Right lobe of liver (tissue), 6 donors: Measurements from ENCODE around the gene MMADHC. TPM values are rescaled to one million over a fixed set of nuclear protein-coding genes. Genes with fewer than 3 reads are reported as not detected.

Experiments
- ATAC-seq, 4 donors: fragments of 200-7000 bp; cut with Tn5 transposase; one replicate each; pipeline ENCODE4 v1.9.1; 2020; ENCODE audit warnings: mild to moderate bottlenecking in 4 of 4, moderate library complexity in 4 of 4
- DNase-seq, 3 donors: peaks; one replicate each; pipeline ENCODE4 v3.0.0-alpha.2; 2020
- H3K27ac ChIP-seq, 3 donors: fragments of 200-600 bp; one replicate each; pipeline ENCODE4 v1.8.0; 2022
- H3K27me3 ChIP-seq, 2 donors: fragments of 200-600 bp; one replicate each; pipeline ENCODE4 v1.8.0; 2022
- H3K36me3 ChIP-seq, 4 donors: fragments of 200-600 bp; sonication (generic) in 1 of 4; one replicate each; pipeline versions ENCODE4 v1.5.1 to v1.8.0; 2017 to 2022; ENCODE audit warnings: control low read depth in 1 of 4
- H3K4me1 ChIP-seq, 4 donors: fragments of 200-600 bp; sonication (generic) in 1 of 4; one replicate each; pipeline versions ENCODE4 v1.5.1 to v1.8.0; 2017 to 2022; ENCODE audit warnings: control low read depth in 1 of 4
- H3K4me3 ChIP-seq, 3 donors: fragments of 200-600 bp; one replicate each; pipeline ENCODE4 v1.8.0; 2022
- H3K9me3 ChIP-seq, 4 donors: fragments of 200-600 bp; sonication (generic) in 1 of 4; one replicate each; pipeline versions ENCODE4 v1.5.1 to v1.8.0; 2017 to 2022; ENCODE audit warnings: control low read depth in 1 of 4
- POLR2A ChIP-seq: fragments of 450-650 bp; IDR thresholded peaks from one replicate; pipeline ENCODE4 v1.6.1; 2017; ENCODE audit warnings: antibody characterized with exemption, mild to moderate bottlenecking
- WGBS: methylation state at CpG from one replicate; pipeline ENCODE4 v1.1.6; 2018; ENCODE audit warnings: low coverage, low lambda C conversion rate; ENCODE audit not compliant: insufficient coverage; ENCODE audit errors: missing lambda C conversion rate; 5-methylcytosine and 5-hydroxymethylcytosine counted together
- intact Hi-C, 2 donors: fragments of 100-400 bp; cut with DNase I; formaldehyde crosslinking; loops; one replicate each; pipeline versions ENCODE4 v1.11.2 to v1.14.1; 2022
- total RNA-seq, 6 experiments: library from RNA; depleted of rRNA in 2 of 6; stranded (reverse); fragments of >200 nt in 2 of 6; fragmentation: NEBNext Ultra II Directional in 3 of 6; extraction: Animal tissue kit (Norgen Biotek cat#: 25700) in 3 of 6; gene quantifications; one replicate each; pipeline versions ENCODE4 v1.1.0 to v1.2.4, GENCODE V29; 2016 to 2023
- TF ChIP-seq, protein P1 (sequence below), 4 donors: fragments of 200-600 bp in 3 of 4; fragments of 450-650 bp in 1 of 4; IDR thresholded peaks; one replicate each; pipeline versions ENCODE4 v1.5.1 to v1.8.0; 2016 to 2022; ENCODE audit warnings: antibody characterized with exemption in 4 of 4, mild to moderate bottlenecking in 2 of 4
- donor health status: DM: no; HTN: yes; CAD: no.
- donor health status: DM: no; HTN: no; CAD: no.
- donor health status: DM: no; HTN: no; CAD: no.
- donor health status: DM: no; HTN: yes; CAD: no.
- donor health status: DM: no; HTN: yes; CAD: no.

MMADHC gene
- total RNA-seq, 6 experiments from 2014 or later: 59.9 to 84.9 (median 66.2) TPM

DNA sequence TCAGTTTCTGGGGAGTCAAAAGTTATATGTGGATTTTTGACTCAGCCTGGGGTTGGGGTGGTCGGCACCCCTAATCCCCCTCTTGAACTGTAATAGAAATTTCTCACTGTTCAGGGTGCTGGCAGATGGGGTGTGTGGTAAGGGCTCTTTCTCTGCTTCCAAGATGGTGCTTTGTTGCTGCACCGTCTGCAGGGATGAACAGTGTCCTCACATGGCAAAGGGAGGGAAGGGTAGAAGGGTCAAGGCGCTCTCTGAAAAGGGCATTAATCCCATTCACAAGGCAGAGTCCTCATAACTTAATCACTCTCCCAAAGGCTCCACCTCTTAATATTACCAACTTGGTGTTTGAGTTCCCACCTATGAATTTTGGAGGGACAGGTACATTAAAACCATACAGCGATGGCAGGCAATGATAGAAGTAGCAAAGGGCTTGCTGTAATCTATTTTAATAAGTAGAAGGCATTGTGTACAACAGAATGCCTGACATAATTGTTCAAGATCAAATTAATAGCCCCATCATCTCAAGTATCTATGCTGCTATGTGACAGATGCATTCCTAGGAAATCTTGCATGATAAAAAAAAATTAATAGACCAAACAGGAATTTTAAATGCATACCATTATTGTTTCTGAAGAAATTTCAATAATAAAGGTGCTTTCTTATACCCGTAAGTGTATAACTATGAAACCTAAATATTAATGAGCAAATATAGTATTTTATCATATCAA, 28.1 kb downstream of the MMADHC start:
- Histone ChIP-seq H3K4me1 (peaks cover 0 to 4% (median 0%) of the 10 kb centered on the region in 4 donors), H3K36me3 (no peaks in the 10 kb centered on the region), H3K4me3 (no peak overlapping the region), H3K27me3 (no peaks in the 10 kb centered on the region), H3K9me3 (no peaks in the 10 kb centered on the region), H3K27ac (no peak overlapping the region)
- 82% methylated on average over 5 of the region's 5 CpGs for WGBS
- DNase-seq (no peak), ATAC-seq (no peak)
- no peak for TF ChIP-seq POLR2A
- TF ChIP-seq, protein P1, sequence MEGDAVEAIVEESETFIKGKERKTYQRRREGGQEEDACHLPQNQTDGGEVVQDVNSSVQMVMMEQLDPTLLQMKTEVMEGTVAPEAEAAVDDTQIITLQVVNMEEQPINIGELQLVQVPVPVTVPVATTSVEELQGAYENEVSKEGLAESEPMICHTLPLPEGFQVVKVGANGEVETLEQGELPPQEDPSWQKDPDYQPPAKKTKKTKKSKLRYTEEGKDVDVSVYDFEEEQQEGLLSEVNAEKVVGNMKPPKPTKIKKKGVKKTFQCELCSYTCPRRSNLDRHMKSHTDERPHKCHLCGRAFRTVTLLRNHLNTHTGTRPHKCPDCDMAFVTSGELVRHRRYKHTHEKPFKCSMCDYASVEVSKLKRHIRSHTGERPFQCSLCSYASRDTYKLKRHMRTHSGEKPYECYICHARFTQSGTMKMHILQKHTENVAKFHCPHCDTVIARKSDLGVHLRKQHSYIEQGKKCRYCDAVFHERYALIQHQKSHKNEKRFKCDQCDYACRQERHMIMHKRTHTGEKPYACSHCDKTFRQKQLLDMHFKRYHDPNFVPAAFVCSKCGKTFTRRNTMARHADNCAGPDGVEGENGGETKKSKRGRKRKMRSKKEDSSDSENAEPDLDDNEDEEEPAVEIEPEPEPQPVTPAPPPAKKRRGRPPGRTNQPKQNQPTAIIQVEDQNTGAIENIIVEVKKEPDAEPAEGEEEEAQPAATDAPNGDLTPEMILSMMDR (IDR thresholded peaks at IDR 0.05): no peak
- intact Hi-C loops: loop anchor here in 1 of 2 donors (10.0 kb wide), 1 partner anchor 545 kb away; no protein-coding TSS in a partner anchor

DNA sequence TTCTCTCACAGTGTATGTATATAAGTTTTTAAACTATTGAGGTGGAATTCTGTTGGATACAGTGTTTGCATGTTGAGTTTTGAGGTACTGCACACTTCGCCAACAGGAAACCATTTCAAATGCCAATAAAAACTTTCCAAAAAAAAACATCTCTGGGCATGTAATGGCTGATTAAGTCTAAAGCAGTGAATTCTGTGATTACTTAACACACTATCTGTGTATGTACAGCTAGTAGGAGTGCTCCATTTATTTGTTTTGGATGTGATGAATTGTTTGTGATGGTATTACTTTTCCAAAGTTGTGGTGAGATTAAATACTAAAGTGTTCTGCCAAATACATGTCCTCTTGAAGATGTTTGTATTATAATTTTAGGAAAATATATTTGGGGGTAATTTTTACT, 31.1 kb downstream of the MMADHC start:
- Histone ChIP-seq H3K4me3 (no peak overlapping the region), H3K36me3 (no peaks in the 10 kb centered on the region), H3K9me3 (no peaks in the 10 kb centered on the region), H3K27me3 (no peaks in the 10 kb centered on the region), H3K4me1 (no peaks in the 10 kb centered on the region), H3K27ac (no peak overlapping the region)
- ATAC-seq (no peak), DNase-seq (no peak)
- intact Hi-C loops: loop anchor here in 1 of 2 donors (10.0 kb wide), 1 partner anchor 542 kb away; no protein-coding TSS in a partner anchor
- WGBS: 91% methylated on average over 1 of the region's 1 CpG
- no peak for TF ChIP-seq POLR2A

DNA sequence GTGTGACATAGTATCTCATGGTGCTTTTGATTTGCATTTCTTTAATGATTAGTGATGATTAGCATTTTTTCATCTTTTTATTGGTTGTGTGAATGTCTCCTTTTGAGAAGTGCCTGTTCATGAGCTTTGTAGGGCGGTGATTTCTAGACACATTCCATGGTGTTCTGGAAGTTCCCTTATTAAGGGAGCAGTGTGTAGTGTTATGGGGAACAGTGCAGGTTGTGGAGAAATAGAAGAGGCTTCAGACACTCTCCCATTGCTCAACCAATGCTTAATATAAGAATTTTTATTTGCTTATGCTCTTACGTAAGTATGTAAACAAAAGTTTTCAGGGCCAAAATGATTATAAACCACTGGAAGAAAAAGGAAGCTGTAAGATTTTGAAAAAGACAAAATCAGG, 34.7 kb downstream of the MMADHC start:
- DNase-seq (no peak), ATAC-seq (no peak)
- Histone ChIP-seq H3K36me3 (no peaks in the 10 kb centered on the region), H3K9me3 (no peaks in the 10 kb centered on the region), H3K4me3 (no peak overlapping the region), H3K4me1 (no peaks in the 10 kb centered on the region), H3K27ac (no peak overlapping the region), H3K27me3 (no peaks in the 10 kb centered on the region)
- TF ChIP-seq, protein P1 (IDR thresholded peaks at IDR 0.05): no peak
- no peak for TF ChIP-seq POLR2A
- WGBS: 55% methylated on average over 2 of the region's 2 CpGs
- intact Hi-C loops: loop anchor here in 1 of 2 donors (10.0 kb wide), 1 partner anchor 538 kb away; no protein-coding TSS in a partner anchor

DNA sequence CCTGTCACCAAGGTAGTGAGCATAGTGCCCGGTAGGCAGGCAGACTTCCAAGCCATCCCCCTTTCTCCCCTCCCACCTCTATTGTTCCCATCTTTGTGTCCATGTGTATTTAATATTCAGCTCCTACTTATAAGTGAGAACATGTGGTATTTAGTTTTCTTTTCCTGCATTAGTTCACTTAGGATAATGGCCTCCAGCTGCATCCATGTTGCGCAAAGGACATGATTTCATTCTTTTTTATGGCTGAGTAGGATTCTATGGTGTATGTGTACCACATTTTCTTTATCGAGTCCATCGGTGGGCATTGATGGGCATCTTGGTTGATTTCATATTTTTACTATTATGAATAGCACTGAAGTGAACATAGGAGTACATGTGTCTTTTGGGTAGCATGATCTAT, 35.3 kb downstream of the MMADHC start:
- intact Hi-C loops: loop anchor here in 1 of 2 donors (10.0 kb wide), 1 partner anchor 537 kb away; no protein-coding TSS in a partner anchor
- no peak for ATAC-seq
- no peak for DNase-seq

DNA sequence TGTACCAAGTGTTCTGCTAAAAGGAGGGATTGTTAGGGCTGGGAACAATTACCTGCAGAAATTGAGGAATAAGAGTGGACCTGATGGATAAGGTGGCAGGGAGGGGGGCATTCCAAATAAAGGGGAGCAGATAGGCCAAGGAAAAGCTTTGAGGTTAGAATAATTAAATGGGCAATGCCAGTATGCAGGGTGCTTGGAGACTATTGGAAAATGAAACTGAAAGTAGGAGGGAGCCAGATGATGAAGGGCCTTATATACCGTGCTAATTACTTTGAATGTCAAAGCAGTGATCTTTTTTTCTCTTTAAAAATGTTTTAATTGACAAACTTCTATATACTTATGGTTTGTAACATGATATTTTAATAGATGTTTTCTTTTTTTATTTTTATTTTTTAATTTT, 42.9 kb downstream of the MMADHC start:
- intact Hi-C loops: no loop called here

More for the DNA sequence above, 35.3 kb downstream of the MMADHC start:
- no peaks in the 10 kb centered on the region for H3K27me3 ChIP-seq
- no peak overlapping the region for H3K4me3 ChIP-seq
- H3K27ac ChIP-seq: no peak overlapping the region
- WGBS: 94% methylated on average over 4 of the region's 4 CpGs
- no peaks in the 10 kb centered on the region for H3K9me3 ChIP-seq
- no peak for TF ChIP-seq POLR2A
- TF ChIP-seq, protein P1 (IDR thresholded peaks at IDR 0.05): no peak
- no peaks in the 10 kb centered on the region for H3K36me3 ChIP-seq
- no peaks in the 10 kb centered on the region for H3K4me1 ChIP-seq

More for the DNA sequence above, 42.9 kb downstream of the MMADHC start:
- Histone ChIP-seq H3K4me3 (no peak overlapping the region), H3K36me3 (no peaks in the 10 kb centered on the region), H3K27ac (no peak overlapping the region), H3K27me3 (no peaks in the 10 kb centered on the region), H3K4me1 (no peaks in the 10 kb centered on the region), H3K9me3 (no peaks in the 10 kb centered on the region)
- 40% methylated on average over 1 of the region's 1 CpG for WGBS
- no peak for TF ChIP-seq POLR2A
- TF ChIP-seq, protein P1 (IDR thresholded peaks at IDR 0.05): no peak
- ATAC-seq: peak in 1 of 4 donors; percentile 33
- DNase-seq: no peak
